DND-41 (cell line): ENCODE measurements around the gene DRC7.
"Not testable (repeated sequence)": the region's sequence is repeated elsewhere in the genome, so short reads cannot be mapped to it uniquely, and the experiment has no call there.

Experiments used
- EZH2 ChIP-seq: IDR thresholded peaks from 3 replicates; pipeline ENCODE4 v1.6.1; 2012; ENCODE audit warnings: borderline replicate concordance, low read depth, mild to moderate bottlenecking, moderate library complexity, low read length, inconsistent platforms; ENCODE audit not compliant: severe bottlenecking
- TF ChIP-seq, protein P1 (sequence below): IDR thresholded peaks from 2 replicates; pipeline ENCODE4 v1.5.1; 2012; ENCODE audit warnings: borderline replicate concordance, low read length, moderate library complexity, mild to moderate bottlenecking; ENCODE audit not compliant: poor library complexity, severe bottlenecking; ENCODE audit errors: extremely low read depth

DNA sequence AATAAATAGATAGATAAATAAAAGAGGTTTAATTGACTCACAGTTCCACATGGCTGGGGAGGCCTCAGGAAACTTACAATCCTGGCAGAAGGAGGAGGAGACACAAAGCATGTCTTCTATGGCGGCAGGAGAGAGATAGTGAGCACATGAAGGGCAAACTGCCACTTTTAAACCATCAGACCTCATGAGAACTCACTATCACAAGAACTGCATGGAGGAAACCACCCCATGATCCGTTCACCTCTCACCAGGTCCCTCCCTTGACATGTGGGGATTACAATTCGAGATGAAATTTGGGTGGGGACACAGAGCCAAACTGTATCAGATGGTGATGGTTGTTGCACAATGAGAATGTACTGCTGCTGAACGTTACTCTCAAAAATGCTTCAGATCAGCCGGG is 85.2 kb downstream of the DRC7 start:
- TF ChIP-seq, protein P1, sequence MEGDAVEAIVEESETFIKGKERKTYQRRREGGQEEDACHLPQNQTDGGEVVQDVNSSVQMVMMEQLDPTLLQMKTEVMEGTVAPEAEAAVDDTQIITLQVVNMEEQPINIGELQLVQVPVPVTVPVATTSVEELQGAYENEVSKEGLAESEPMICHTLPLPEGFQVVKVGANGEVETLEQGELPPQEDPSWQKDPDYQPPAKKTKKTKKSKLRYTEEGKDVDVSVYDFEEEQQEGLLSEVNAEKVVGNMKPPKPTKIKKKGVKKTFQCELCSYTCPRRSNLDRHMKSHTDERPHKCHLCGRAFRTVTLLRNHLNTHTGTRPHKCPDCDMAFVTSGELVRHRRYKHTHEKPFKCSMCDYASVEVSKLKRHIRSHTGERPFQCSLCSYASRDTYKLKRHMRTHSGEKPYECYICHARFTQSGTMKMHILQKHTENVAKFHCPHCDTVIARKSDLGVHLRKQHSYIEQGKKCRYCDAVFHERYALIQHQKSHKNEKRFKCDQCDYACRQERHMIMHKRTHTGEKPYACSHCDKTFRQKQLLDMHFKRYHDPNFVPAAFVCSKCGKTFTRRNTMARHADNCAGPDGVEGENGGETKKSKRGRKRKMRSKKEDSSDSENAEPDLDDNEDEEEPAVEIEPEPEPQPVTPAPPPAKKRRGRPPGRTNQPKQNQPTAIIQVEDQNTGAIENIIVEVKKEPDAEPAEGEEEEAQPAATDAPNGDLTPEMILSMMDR: not testable (repeated sequence)
- TF ChIP-seq EZH2: not testable (repeated sequence)
